Stimulated activated CD8-positive, alpha-beta memory T cell treated with anti-CD3 and anti-CD28 coated beads, Interleukin-15, amount 100 ng/mL, for 48 hours (primary cell): ENCODE results near the gene PDCD1.
"Not testable (repeated sequence)": the region's sequence is repeated elsewhere in the genome, so short reads cannot be mapped to it uniquely, and the experiment has no call there.

Experiments used
- DNase-seq, 2 donors: peaks; one replicate each; pipeline ENCODE4 v3.0.0-alpha.2; 2020; ENCODE audit warnings: low read depth in 2 of 2

PDCD1 gene

GRCh38 chr2:241877989-241878970 lies 19.6 kb upstream of the PDCD1 start:
- peak; percentile 59 to 68 for DNase-seq

- DNase-seq: no peak
Observed at GRCh38 chr2:241877197-241877685, 18.5 kb upstream of the PDCD1 start.

GRCh38 chr2:241876528-241877196 lies 18.0 kb upstream of the PDCD1 start:
- no peak for DNase-seq

GRCh38 chr2:241875754-241876527 lies 17.2 kb upstream of the PDCD1 start:
- DNase-seq: not testable (repeated sequence)

GRCh38 chr2:241874277-241874925 lies 15.7 kb upstream of the PDCD1 start:
- DNase-seq: no peak

GRCh38 chr2:241873803-241874110 lies 15.1 kb upstream of the PDCD1 start:
- no peak for DNase-seq

- DNase-seq: no peak
Observed at GRCh38 chr2:241873081-241873802, 14.5 kb upstream of the PDCD1 start.

GRCh38 chr2:241872313-241872642 lies 13.6 kb upstream of the PDCD1 start:
- no peak for DNase-seq

GRCh38 chr2:241871538-241872312 lies 13.0 kb upstream of the PDCD1 start:
- no peak for DNase-seq

GRCh38 chr2:241870611-241871537 lies 12.2 kb upstream of the PDCD1 start:
- DNase-seq: no peak

- DNase-seq: no peak
Observed at GRCh38 chr2:241870081-241870541, 11.4 kb upstream of the PDCD1 start.

GRCh38 chr2:241869087-241869961 lies 10.6 kb upstream of the PDCD1 start, which contains the start of gene RTP5:
Gene RTP5, plus strand, starts transcription at chr2:241869729. Its CDS starts 28 bp downstream, at chr2:241869757.
- DNase-seq: no peak

GRCh38 chr2:241868661-241869081 lies 10.0 kb upstream of the PDCD1 start:
- DNase-seq: no peak

- DNase-seq: peak; percentile 62 to 67
Observed at GRCh38 chr2:241867776-241868420, 9.2 kb upstream of the PDCD1 start.

- DNase-seq: no peak
Observed at GRCh38 chr2:241866790-241867645, 8.3 kb upstream of the PDCD1 start.
